ENCODE data around the gene AP5S1.

The AP5S1 gene

GRCh38 chr20:3812975-3813847 is 7.1 kb upstream of the AP5S1 start:
- TF ChIP-seq CTCF (IDR thresholded peaks at IDR 0.05; ENCODE audit: insufficient read depth, low read depth, low read length, missing control alignments), result no peak
- H3K4me3 ChIP-seq (ENCODE audit: low read length), result no peak overlapping the region
- DNase-seq (ENCODE audit: low read depth), result no peak

- no peak for TF ChIP-seq CTCF (IDR thresholded peaks at IDR 0.05; ENCODE audit: insufficient read depth, low read depth, low read length, missing control alignments)
- no peak for DNase-seq (ENCODE audit: low read depth)
- H3K4me3 ChIP-seq (ENCODE audit: low read length), result no peak overlapping the region
These were observed 6.3 kb upstream of the AP5S1 start for GRCh38 chr20:3813848-3814581.

- TF ChIP-seq CTCF (IDR thresholded peaks at IDR 0.05; ENCODE audit: insufficient read depth, low read depth, low read length, missing control alignments), result no peak
- no peak overlapping the region for H3K4me3 ChIP-seq (ENCODE audit: low read length)
- no peak for DNase-seq (ENCODE audit: low read depth)
These were observed 5.3 kb upstream of the AP5S1 start for GRCh38 chr20:3814928-3815495.

- DNase-seq (ENCODE audit: low read depth), result no peak
- TF ChIP-seq CTCF (IDR thresholded peaks at IDR 0.05; ENCODE audit: insufficient read depth, low read depth, low read length, missing control alignments), result no peak
- no peak overlapping the region for H3K4me3 ChIP-seq (ENCODE audit: low read length)
These were observed 4.5 kb upstream of the AP5S1 start for GRCh38 chr20:3815703-3816315.

- peak; percentile 77 for DNase-seq (ENCODE audit: low read depth)
- no peak overlapping the region for H3K4me3 ChIP-seq (ENCODE audit: low read length)
- peak; percentile 75 for TF ChIP-seq CTCF (IDR thresholded peaks at IDR 0.05; ENCODE audit: insufficient read depth, low read depth, low read length, missing control alignments)
These were observed 1.9 kb upstream of the AP5S1 start for GRCh38 chr20:3818155-3819151.

Measured in epithelial cell of esophagus (primary cell).